Right atrium auricular region (tissue), 2 donors: Measurements from ENCODE around the gene SCARB1. TPM values are rescaled to one million over a fixed set of nuclear protein-coding genes. Genes with fewer than 3 reads are reported as not detected.

ENCODE experiments used
- DNase-seq: peaks from one replicate; pipeline ENCODE4 v3.0.0-alpha.2; 2019; ENCODE audit warnings: low spot score
- H3K27ac ChIP-seq, 2 donors: fragments of 200-600 bp; sonication (generic); 1 replicate in 1 of 2; 2 replicates in 1 of 2; pipeline ENCODE4 v1.5.1; 2016 to 2019
- H3K27me3 ChIP-seq, 2 donors: fragments of 200-600 bp; sonication (generic); one replicate each; pipeline versions ENCODE4 v1.5.1 to v1.6.0; 2017 to 2019
- H3K36me3 ChIP-seq: fragments of 200-600 bp; sonication (generic); one replicate; pipeline ENCODE4 v1.5.1; 2016
- H3K4me1 ChIP-seq, 2 donors: fragments of 200-600 bp; sonication (generic); one replicate each; pipeline versions ENCODE4 v1.5.1 to v1.6.0; 2017 to 2019
- H3K4me3 ChIP-seq, 2 donors: fragments of 200-600 bp; sonication (generic); 1 replicate in 1 of 2; 2 replicates in 1 of 2; pipeline ENCODE4 v1.5.1; 2017 to 2019; ENCODE audit warnings: mild to moderate bottlenecking in 1 of 2, moderate library complexity in 1 of 2
- H3K9me3 ChIP-seq, 2 donors: fragments of 200-600 bp; sonication (generic); one replicate each; pipeline ENCODE4 v1.5.1; 2019
- total RNA-seq, 2 donors: library from RNA; depleted of rRNA; stranded (reverse); fragments of >200 nt; gene quantifications; one replicate each; pipeline ENCODE4 v1.1.0, GENCODE V29; 2016
- TF ChIP-seq, protein P1 (sequence below), 2 donors: fragments of 200-600 bp; sonication (generic); IDR thresholded peaks; one replicate each; pipeline ENCODE4 v1.5.1; 2019; ENCODE audit warnings: antibody characterized with exemption in 2 of 2

The SCARB1 gene
- total RNA-seq, 2 donors from 2014 or later, result 14.9 to 22.6 TPM

DNA sequence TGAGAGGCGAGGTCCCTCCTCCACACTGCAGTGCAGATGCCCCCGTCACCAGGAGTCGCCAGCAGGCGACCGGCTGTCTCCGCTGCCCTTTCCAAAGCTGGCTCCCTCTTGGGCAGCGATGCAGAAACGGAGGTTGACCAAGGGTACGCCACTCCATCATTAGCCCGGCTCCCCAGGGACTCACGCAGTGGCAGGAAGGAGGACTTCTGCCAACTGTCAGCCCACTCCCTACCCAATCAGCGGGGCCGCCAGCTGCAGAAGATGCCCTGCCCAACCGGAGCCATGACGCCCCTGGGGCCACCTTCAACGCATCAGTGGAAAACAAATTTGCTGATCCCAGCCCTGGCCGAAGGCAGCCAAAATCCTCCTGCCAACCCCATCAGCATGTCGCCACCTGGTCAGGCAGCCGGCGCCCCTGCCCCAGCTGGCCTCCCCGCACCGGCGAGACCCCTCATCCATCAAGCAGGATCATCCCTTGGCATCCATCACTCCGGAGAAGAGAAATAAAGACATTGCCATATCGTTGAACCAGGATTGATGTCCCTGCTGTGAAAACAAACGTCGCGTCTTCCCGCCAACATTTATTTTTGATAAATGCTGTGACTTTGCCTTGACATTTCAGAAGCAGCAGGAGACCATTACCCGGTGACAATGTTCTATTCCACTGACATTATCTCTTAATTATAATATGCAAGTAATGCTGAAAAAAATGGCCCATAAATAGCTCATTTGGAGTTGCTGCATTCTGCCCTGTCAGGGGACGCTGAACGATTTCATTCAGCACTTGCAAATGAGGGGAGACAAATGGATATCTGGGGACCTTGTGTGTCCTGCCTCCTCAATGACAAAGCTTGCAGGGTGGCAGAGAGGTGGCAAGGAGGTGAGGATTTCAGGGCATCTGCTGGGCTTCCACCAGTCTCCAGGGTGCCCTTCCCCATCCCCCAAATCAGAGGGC is 105.1 kb downstream of the SCARB1 start:
- Histone ChIP-seq H3K27ac (peak overlapping the region in 1 of 2 donors; percentile 76), H3K4me3 (no peak overlapping the region), H3K4me1 (peaks cover 3 to 80% of the 10 kb centered on the region in 2 donors)

DNA sequence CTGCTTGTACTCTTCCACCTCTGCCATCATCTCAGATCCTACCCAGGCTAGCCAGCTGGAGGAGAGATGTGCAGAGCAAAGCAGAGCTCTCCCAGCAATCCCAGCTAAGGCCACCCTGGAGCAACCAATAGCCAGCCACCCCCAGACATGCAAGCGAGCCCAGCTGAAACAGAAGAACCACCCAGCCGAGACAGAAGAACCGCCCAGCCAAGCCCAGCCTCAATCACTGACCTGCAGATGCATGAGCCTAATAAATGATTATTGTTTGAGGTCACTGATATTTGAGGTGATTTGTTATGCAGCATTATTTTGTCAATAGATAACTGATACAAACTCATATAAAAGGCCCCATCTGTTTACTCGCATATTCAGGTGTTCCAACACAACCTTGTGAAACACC is 106.3 kb downstream of the SCARB1 start:
- H3K4me3 ChIP-seq, result no peak overlapping the region
- no peak for DNase-seq
- peak overlapping the region in 1 of 2 donors; percentile 94 for H3K27ac ChIP-seq
- no peaks in the 10 kb centered on the region for H3K27me3 ChIP-seq
- H3K9me3 ChIP-seq, result peaks cover 0 to 7% of the 10 kb centered on the region in 2 donors
- H3K4me1 ChIP-seq, result peaks cover 3 to 78% of the 10 kb centered on the region in 2 donors
- no peaks in the 10 kb centered on the region for H3K36me3 ChIP-seq
- TF ChIP-seq, protein P1, sequence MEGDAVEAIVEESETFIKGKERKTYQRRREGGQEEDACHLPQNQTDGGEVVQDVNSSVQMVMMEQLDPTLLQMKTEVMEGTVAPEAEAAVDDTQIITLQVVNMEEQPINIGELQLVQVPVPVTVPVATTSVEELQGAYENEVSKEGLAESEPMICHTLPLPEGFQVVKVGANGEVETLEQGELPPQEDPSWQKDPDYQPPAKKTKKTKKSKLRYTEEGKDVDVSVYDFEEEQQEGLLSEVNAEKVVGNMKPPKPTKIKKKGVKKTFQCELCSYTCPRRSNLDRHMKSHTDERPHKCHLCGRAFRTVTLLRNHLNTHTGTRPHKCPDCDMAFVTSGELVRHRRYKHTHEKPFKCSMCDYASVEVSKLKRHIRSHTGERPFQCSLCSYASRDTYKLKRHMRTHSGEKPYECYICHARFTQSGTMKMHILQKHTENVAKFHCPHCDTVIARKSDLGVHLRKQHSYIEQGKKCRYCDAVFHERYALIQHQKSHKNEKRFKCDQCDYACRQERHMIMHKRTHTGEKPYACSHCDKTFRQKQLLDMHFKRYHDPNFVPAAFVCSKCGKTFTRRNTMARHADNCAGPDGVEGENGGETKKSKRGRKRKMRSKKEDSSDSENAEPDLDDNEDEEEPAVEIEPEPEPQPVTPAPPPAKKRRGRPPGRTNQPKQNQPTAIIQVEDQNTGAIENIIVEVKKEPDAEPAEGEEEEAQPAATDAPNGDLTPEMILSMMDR (IDR thresholded peaks at IDR 0.05), result no peak

More for the DNA sequence above, 105.1 kb downstream of the SCARB1 start:
- Histone ChIP-seq H3K27me3 (no peaks in the 10 kb centered on the region), H3K9me3 (peaks cover 0 to 7% of the 10 kb centered on the region in 2 donors), H3K36me3 (no peaks in the 10 kb centered on the region)
- no peak for DNase-seq
- TF ChIP-seq, protein P1 (IDR thresholded peaks at IDR 0.05), result no peak

DNA sequence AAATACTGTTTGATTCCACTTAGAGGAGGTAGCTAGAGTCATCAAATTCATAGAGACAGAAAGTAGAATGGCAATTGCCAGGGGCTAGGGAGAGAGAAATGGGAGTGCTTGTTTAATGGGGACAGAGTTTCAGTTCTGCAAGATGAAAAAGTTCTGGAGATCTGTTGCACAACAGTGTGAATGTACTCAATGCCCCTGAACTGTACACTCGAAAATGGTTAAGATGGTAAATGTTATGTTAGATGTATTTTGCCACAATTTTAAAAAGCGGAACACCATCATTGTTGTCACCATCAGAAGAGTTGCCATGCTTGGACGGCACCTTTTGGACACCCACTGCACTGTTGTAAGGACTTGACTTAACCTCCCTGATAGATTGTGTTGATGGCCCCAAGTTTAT is 106.9 kb downstream of the SCARB1 start:
- Histone ChIP-seq H3K36me3 (no peaks in the 10 kb centered on the region), H3K4me3 (no peak overlapping the region), H3K9me3 (peaks cover 0 to 7% of the 10 kb centered on the region in 2 donors), H3K27me3 (no peaks in the 10 kb centered on the region), H3K27ac (peak overlapping the region in 1 of 2 donors; percentile 94), H3K4me1 (peaks cover 3 to 76% of the 10 kb centered on the region in 2 donors)
- DNase-seq, result no peak
- TF ChIP-seq, protein P1 (IDR thresholded peaks at IDR 0.05), result no peak

DNA sequence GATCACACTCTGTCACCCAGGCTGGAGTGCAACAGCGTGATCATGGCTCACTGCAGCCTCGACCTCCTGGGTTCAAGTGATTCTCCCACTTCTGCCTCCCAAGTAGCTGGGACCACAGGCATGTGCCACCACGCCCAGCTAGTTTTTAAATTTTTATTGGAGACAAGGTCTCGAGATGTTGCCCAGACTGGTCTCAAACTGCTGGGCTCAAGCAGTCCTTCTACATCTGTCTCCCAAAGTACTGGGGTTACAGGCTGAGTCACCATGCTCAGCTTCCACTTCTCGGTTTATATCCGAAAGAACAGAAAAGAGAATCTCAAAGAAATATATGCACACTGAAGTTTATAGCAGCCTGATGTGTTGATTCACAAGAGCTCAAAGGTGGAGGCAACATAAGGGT is 107.5 kb downstream of the SCARB1 start:
- TF ChIP-seq, protein P1 (IDR thresholded peaks at IDR 0.05), result no peak
- Histone ChIP-seq H3K4me3 (no peak overlapping the region), H3K27ac (peak overlapping the region; percentile 82 to 94), H3K27me3 (no peaks in the 10 kb centered on the region), H3K9me3 (peaks cover 0 to 7% of the 10 kb centered on the region in 2 donors), H3K4me1 (peaks cover 3 to 72% of the 10 kb centered on the region in 2 donors), H3K36me3 (no peaks in the 10 kb centered on the region)
- DNase-seq, result no peak

DNA sequence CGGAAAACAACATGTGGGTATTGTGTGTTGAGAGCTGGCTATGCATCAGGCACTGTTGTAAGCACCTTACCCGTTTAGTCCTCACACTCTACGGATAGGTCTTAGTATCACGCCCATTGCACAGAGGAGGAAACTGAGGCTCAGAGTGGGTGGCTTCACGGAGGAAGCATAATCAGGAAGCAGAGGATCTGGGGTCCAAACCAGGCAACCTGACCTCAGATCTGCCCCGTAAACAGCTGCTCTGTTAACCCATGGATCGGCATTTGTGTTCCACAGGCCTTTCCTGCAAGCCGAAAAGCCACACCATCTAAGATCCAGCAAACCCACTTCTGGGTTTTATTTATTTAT is 107.9 kb downstream of the SCARB1 start:
- Histone ChIP-seq H3K27me3 (no peaks in the 10 kb centered on the region), H3K27ac (peak overlapping the region; percentile 82 to 94), H3K4me1 (peaks cover 3 to 68% of the 10 kb centered on the region in 2 donors), H3K4me3 (no peak overlapping the region), H3K9me3 (peaks cover 0 to 7% of the 10 kb centered on the region in 2 donors), H3K36me3 (no peaks in the 10 kb centered on the region)
- TF ChIP-seq, protein P1 (IDR thresholded peaks at IDR 0.05), result no peak
- DNase-seq, result no peak
